Measurements from ENCODE around the gene LRAT. TPM values are rescaled to one million over a fixed set of nuclear protein-coding genes. Genes with fewer than 3 reads are reported as not detected.

LRAT gene
- total and polyA plus RNA-seq, 10 of the 15 experiments (the other 5 are each of a cell fraction or from before 2014, with no cell fraction given): 0.07 to 0.08 TPM; not detected in 8

DNA sequence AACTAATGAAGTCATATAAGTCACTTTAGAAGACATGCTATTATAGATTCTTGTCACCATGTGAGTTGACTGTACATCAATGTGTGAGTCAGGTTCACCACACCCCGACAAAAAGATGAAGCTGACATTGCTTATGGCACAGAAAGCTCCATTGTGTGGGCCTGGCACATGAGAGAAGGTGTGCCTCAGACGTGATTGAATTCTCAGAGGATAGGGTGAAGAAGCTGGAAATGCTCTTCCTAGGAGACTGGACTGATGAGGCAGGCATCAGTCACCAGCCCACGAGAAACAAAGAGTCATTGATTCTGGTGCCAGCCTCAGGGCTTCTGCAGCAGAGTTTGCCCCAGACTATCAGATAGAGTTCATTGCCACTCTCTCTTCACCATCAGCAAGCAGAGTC, 35.9 kb upstream of the LRAT start (continued):
- TF ChIP-seq CUX1 (IDR thresholded peaks at IDR 0.05; ENCODE audit: insufficient replicate concordance, low read depth, low read length): no peak
- no peak for TF ChIP-seq TCF3 (IDR thresholded peaks at IDR 0.05; ENCODE audit: borderline replicate concordance, insufficient read depth, low read depth, low read length)
- TF ChIP-seq NFXL1 (IDR thresholded peaks at IDR 0.05; ENCODE audit: borderline replicate concordance): no peak
- TF ChIP-seq NKRF (conservative IDR thresholded peaks at IDR 0.05): no peak
- no peak for TF ChIP-seq E2F4 (IDR thresholded peaks at IDR 0.05; ENCODE audit: low read depth, low read length)
- TF ChIP-seq CBX5 (IDR thresholded peaks at IDR 0.05; ENCODE audit: low read depth): no peak
- no peak for TF ChIP-seq PAX5 (IDR thresholded peaks at IDR 0.05; ENCODE audit: borderline replicate concordance, low read depth, low read length)
- no peak for TF ChIP-seq MXI1 (IDR thresholded peaks at IDR 0.05; ENCODE audit: low read depth, low read length)
- TF ChIP-seq TBL1XR1 (IDR thresholded peaks at IDR 0.05; ENCODE audit: low read depth, low read length): no peak
- TF ChIP-seq ZNF274 (IDR thresholded peaks at IDR 0.05; ENCODE audit: insufficient read depth, insufficient read length): no peak
- TF ChIP-seq, protein P1, sequence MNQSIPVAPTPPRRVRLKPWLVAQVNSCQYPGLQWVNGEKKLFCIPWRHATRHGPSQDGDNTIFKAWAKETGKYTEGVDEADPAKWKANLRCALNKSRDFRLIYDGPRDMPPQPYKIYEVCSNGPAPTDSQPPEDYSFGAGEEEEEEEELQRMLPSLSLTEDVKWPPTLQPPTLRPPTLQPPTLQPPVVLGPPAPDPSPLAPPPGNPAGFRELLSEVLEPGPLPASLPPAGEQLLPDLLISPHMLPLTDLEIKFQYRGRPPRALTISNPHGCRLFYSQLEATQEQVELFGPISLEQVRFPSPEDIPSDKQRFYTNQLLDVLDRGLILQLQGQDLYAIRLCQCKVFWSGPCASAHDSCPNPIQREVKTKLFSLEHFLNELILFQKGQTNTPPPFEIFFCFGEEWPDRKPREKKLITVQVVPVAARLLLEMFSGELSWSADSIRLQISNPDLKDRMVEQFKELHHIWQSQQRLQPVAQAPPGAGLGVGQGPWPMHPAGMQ (IDR thresholded peaks at IDR 0.05; ENCODE audit: borderline replicate concordance): no peak
- TF ChIP-seq RFX5 (IDR thresholded peaks at IDR 0.05; ENCODE audit: low read depth, low read length): no peak
- no peak for TF ChIP-seq RBBP5 (conservative IDR thresholded peaks at IDR 0.05)
- TF ChIP-seq POLR2AphosphoS5 (IDR thresholded peaks at IDR 0.05; ENCODE audit: low read length): no peak
- TF ChIP-seq, protein P2, sequence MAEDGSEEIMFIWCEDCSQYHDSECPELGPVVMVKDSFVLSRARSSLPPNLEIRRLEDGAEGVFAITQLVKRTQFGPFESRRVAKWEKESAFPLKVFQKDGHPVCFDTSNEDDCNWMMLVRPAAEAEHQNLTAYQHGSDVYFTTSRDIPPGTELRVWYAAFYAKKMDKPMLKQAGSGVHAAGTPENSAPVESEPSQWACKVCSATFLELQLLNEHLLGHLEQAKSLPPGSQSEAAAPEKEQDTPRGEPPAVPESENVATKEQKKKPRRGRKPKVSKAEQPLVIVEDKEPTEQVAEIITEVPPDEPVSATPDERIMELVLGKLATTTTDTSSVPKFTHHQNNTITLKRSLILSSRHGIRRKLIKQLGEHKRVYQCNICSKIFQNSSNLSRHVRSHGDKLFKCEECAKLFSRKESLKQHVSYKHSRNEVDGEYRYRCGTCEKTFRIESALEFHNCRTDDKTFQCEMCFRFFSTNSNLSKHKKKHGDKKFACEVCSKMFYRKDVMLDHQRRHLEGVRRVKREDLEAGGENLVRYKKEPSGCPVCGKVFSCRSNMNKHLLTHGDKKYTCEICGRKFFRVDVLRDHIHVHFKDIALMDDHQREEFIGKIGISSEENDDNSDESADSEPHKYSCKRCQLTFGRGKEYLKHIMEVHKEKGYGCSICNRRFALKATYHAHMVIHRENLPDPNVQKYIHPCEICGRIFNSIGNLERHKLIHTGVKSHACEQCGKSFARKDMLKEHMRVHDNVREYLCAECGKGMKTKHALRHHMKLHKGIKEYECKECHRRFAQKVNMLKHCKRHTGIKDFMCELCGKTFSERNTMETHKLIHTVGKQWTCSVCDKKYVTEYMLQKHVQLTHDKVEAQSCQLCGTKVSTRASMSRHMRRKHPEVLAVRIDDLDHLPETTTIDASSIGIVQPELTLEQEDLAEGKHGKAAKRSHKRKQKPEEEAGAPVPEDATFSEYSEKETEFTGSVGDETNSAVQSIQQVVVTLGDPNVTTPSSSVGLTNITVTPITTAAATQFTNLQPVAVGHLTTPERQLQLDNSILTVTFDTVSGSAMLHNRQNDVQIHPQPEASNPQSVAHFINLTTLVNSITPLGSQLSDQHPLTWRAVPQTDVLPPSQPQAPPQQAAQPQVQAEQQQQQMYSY (CRISPR knock-in tag; IDR thresholded peaks at IDR 0.05): no peak
- no peak for TF ChIP-seq TCF7 (IDR thresholded peaks at IDR 0.05; ENCODE audit: borderline replicate concordance)

Measured in GM12878 (cell line).